Inferior parietal cortex (tissue), 1 donor: Measurements from ENCODE around the gene PPP3R1.

ENCODE experiments used
- DNase-seq: peaks from one replicate; pipeline ENCODE4 v3.0.0-alpha.2; 2016; ENCODE audit errors: extremely low spot score

The PPP3R1 gene, protein sequence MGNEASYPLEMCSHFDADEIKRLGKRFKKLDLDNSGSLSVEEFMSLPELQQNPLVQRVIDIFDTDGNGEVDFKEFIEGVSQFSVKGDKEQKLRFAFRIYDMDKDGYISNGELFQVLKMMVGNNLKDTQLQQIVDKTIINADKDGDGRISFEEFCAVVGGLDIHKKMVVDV

DNA sequence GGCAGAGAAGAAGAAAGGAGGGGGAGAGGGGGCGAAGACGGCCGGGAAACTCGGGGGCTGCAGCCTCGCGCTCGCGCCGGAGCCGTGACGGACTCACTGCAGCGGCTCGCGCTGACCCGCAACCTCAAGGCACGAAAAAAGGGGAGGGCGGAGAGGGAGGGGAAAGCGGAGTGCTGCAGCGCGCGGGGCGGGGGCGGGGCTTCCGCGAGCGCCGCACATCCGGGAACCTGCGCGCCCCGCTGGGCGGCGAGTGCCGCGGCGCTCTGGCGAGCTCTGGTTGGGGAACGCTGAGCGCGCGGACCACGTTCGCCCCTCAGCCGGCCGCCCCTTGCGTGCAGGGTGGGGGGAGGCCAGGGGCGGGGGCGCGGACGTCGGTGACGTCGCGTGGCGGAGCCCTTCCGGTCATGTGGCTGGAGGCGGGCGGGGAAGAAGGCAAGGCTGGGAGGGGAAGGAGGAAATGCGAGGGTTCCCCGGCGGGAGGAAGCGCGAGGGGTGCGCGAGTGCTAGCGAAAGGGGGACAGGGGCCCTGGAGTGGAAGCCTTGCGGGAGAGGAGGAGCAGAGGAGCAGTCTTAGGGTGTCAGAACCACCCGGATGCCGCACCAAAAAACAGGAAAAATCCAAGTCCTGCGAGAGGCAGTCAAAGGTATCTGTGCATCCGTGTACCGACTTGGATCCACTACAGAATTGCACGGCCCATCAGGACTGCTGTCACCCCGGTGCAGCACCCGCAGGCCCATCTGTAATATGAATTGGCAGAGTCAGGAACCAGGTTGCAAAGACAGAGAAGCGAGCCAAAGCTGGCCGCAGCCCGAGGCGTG is at the start of gene PPP3R1:
TSS of gene PPP3R1 (minus strand) at position 133 of the 819 bp plus-strand sequence. CDS start 405 bp downstream, outside the sequence.
- DNase-seq = peak; percentile 94

DNA sequence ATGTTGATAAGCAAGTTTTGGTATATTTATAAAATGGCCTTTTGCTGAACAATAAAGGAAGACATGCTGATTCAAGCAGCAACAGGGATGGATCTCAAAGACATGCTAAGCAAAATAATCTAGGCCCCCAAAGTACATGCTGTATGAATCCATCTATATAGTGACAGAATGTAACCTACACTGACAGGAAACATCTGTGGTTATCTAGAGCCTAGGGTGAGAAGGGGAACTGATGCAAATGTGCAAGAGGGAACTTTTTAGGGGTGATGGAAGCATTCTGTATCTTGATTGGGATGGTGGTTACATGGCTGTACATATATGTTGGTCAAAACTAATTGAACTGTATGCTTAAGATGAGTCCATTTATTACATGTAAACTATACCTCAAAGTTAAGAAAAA is 43.2 kb upstream of the PPP3R1 start:
- no peak for DNase-seq

DNA sequence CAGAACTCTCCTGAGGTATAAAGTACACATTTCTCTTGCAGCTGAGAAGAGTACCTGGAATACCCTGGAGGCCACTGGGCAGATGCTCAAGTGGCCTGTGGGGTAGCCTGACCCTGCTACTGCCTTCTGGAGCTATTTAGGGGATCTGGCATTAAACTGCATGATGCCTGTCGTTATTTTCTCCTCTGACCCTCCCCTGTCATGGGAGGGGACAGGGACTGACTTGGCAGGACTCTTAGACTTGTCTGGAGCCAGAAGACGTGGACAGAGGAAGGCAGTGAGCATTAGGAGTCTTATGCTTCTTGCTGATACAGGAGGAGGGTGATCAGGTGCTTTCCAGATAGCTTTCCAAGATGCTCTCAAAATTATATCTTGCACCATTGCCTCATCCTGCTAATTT is 42.6 kb upstream of the PPP3R1 start:
- DNase-seq = no peak

DNA sequence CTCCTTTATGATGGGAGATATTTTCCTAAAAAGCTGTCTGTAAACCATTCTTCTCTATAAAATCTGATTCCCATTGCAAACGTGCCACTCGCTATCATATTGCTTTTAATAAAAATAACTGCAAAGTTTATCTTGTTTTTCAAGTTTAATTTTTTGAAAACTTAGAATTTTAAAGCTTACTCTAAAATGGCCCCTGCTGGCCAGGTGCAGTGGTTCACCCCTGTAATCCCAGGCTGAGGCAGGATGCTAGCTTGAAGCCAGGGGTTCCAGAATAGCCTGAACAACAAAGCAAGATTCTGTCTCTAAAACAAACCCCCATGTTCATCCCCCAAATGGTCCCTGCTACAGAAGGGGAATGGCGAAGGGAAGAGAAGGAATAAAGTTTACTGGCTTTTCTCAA is 41.9 kb upstream of the PPP3R1 start:
- no peak for DNase-seq

DNA sequence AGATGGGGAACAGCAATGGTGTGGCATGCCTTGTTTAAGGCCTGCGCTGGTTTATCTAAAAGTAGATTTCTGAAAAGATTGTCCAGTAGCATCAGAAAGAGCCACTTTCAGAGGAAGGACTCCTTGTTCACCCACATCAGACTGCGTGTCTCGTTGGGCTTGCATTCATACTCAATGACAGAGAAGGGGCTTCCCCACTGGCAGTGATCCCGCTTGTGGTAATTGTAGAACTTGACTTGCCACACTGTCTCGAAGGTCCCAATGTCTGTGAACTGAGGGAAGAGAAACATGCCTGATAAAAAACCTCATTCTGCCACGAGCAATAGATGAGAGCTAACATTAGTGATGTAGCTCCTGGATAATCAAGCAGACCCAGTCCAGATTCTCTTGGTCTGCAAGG is 41.4 kb upstream of the PPP3R1 start:
- DNase-seq = no peak

DNA sequence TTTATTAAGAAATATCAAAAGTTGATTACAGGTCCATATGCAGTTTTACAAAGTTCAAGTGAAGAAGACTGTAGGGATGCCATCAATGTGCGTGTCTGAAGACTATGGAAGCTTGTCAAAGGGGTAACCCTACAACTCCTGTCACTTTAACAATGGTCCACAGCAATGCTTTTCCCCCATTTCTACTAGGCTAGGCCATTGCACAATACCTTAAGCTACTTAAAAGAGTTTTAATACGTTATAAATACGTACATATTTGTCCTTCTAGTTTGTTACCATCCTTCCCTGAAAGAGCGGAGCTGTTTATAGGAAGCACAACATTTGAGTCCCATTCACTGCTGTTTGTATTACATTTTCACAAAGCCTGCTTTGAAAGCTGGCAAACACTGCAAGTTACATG is 40.7 kb upstream of the PPP3R1 start:
- no peak for DNase-seq

DNA sequence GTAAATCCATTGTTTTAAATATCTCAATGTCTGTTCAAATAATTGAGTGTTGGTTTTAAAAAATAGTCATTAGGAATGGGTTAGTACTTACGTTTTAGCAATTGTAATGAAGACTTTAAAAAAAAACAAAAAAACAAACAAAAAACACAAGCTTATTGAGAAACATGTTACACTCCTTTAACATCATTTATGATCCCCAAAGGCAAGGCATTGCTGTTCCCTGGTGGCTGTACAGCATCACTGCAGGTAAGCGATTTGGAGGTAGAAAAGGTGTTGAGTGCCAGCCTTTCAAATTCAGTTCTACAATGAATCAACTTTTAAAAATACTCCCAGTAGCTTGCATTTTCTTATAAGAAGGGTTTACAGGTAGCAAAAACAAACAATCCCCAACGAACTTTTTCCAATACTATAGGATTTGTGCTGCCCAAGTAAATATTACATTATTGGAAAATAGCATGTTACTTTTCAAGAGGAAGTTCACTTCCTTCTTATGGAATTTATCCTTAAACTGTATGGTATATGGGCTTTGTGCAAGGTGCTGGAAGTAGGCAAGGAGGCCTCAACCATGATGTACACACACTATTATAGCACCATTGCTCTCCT is 39.9 kb upstream of the PPP3R1 start:
- no peak for DNase-seq

DNA sequence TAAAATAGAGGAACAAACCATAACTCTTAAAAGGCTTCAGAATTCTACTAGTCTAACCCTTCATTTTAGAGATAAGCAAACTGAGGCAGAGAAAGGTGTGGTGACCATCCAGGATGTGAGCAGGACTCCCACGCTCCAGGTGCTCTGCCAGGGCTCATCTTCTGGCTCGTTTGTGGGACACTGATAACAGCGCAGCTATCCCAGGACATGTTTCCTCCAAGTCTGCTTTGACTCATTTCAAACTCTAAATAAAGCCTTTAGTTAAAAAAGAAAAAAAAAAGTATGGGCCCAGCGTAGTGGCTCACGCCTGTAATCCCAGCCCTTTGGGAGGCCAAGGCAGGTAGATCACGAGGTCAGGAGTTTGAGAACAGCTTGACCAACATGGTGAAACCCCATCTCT is 39.0 kb upstream of the PPP3R1 start:
- DNase-seq = no peak

DNA sequence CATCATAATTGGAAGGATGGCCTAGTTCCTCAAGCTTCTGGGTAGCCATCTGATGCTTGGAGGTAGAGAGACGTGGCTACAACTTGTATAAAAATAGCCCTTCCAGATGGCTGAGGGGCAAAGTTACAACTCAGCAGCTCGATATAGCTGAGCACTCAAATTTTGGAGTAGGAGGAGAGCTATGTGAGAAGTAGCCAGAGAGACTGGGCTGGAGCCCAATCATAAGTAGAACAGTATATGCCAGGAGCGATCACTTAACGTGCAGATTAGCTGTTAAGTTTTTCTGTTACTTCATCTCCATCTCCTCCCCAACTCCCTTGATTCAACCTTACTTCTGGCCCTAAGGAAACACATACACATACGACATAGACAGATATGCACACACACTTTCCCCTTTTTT is 38.6 kb upstream of the PPP3R1 start:
- DNase-seq = peak; percentile 64

DNA sequence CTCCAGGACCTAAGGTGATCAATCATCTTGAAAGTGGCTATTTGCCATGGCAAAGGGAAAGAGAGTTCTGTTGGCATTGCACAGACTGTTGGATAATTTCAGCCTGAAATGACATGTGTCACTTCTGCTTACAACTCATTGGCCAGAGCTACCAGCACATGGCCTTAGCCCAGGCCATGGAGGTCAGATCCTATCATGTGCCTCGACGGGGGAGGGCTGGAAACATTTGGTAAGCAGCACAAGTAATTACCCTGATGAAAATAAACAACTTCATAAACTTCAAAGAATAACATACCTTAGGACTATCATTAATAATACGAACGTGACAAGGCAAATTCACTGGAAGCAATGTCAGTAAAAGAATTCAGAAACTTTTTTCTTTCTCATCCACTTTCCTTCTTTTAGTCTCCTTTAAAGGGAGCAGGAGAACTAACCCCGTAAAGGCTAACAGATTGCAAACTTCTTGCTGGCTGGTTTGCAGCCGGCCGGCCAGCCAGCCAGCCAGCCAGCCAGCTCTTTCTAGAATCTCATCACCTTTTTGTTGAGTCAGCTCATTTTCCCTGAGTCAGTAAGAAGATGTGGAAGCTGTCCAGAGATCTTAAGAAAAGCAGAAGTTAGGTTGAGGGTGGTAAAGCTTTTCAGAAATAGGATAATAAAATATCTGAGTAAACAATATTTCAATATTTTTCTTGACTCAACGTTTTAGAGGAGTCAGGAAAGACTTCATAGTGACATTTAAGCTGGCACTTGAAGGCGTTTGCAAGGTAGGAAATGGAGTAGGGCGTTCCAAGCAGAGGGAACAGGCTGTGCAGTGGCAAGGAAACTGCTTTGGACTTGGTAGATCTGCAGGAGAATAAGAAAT is 35.5 kb upstream of the PPP3R1 start:
- peak; percentile 69 for DNase-seq

DNA sequence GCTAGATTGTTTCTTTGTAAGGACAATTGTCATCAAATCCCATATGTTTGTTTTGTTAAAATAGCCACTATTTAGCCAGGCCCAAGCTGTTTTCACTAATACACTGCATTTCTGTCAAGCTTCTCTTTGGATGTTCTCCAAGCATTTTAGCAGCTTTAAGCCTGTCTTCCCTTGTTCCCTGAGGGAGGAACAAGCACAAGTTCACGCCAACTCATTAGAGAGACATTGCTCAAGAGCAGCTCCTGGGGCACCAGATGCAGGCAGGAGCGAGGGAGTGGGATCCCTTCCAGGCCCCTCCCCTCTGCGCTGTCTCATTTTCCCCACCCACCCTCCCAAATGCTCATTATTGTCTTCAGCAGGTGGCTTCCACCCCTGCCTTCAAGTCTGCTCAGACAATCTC is 32.6 kb upstream of the PPP3R1 start:
- DNase-seq = peak; percentile 71

DNA sequence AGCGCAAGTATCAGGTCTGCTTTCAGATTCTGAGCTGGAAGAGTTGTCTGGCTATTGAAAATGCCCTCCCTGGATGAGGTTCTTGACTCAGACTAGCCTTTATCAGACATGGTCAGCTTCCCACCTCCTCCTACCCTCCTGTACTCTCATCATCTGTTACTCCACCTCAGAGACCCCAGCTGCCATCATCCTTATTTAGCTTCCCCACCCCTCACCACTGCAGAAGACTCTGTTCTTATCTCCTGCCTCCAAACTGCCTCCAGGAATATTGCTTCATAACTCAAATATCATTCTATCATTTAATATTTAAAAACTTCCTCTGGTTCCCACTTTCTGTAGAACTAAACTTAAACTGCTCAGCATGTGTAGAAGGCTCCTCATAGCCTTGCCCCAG is 31.1 kb upstream of the PPP3R1 start:
- DNase-seq = no peak

DNA sequence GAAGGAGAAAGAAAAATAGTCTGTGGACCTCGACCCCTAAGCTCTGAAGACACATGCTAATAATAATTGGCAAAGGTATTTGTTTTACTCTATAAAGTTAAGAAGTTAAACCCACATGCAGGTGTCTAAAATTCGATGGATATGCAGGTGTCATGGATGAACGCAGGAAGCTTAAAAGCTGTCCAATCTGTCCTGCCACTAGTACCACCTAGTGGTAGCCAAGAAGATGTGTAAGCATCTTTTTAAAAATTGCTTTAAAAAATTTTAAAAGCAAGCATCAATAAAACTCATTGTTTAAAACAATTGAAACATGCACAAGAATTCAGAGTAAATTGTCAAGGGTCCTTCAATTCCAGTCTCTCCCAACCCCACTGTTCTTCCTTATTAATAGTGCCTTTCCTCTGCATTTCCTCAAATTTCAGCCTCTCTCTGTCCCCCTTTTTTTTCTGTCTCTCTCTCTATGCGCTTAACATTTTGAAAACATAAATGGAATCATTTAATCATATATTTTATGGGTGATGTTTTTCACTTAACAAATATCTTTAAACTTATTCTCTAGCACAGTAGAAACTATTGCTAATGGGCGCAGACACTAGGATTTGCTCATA is 30.6 kb upstream of the PPP3R1 start:
- DNase-seq = no peak

DNA sequence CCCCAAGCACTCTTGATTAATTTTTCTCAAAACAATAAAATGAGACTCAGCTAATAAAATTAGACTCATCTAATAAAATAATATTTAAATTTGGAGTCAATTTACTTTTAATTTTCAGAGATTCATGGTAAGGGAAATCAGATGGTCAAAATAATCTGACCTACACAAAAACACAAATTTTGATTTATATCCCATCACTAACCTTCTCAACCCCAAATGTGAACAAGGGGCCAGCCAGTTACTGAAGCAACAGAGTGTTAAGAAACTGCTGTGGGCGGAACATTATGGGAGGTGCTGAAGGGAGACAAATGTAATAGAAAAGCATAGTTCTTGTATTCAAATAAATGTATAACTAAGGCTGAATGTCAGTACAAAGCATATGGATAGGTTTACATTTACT is 28.5 kb upstream of the PPP3R1 start:
- DNase-seq = no peak

DNA sequence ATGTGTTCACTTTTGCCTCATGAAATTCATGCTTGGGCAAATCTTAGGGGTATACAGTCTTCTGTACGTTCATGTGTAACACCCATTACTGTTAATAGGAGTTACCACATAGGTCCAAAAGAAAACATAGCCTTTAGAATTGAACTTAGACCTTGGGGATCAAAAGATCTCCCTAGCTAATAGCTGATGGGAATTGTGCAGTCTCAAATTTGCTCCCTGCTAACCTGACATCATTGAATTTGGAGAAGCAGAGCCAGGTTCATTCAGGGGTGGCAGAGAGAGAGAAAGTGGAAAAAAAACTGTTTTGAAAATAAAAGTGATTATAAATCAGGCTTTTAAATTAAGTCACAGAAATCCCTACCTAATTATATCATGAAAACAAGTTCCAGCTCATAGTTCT is 28.0 kb upstream of the PPP3R1 start:
- no peak for DNase-seq

DNA sequence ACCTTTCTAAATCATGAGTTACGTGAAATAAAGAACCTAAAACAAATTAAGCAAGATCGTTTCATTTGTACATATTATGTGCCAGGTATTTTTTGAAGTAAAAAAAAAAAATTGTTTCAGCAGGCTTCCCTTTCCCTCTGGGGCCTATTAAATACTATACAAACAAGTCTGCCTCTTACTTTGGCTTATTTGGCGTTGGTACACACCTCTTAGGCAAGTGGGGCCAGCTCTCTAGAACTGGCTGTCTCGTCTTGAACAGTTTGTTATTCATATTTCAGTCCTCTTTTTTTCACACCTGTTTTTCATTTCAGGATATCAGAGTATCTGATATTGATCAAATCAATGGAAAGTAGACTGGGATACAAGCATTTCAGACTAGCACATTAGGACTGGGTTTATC is 27.4 kb upstream of the PPP3R1 start:
- no peak for DNase-seq

DNA sequence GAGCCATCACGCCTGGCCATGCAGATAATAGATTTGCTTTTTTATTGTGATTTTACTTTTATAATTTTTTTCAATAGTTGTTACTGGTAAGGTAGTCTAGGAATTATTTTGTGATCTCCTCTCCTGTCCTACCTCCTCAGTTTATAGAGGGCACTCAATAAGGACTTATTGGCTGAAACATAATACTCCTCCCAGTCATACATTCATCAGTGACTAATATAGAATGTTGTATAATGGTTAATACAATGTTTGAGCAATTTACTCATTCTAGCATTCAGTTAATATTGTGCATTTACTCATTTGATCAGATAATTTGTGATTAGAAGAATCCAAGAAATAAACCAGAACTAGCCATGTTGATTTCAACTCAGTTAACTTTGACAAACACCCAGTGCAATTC is 25.8 kb upstream of the PPP3R1 start:
- no peak for DNase-seq

DNA sequence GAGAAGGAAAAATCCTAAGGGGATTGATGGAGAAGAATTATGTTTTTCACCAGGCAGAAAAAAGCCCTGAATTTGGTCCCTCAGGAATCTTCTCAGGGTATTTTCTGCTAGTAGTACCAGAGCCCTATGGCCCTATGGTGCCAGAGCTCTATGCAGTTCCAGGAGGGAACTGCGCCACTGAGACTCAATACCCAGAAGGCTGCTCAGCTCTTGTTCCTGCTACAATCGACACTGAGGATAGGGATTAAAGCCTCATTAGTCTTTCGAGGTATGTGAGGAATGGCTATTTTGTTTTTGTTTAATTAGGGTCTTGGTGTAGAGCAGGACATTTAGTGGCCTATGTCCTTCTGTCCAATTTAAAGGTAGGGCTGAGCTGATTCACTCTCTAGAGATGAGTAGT is 21.7 kb upstream of the PPP3R1 start:
- DNase-seq = no peak

DNA sequence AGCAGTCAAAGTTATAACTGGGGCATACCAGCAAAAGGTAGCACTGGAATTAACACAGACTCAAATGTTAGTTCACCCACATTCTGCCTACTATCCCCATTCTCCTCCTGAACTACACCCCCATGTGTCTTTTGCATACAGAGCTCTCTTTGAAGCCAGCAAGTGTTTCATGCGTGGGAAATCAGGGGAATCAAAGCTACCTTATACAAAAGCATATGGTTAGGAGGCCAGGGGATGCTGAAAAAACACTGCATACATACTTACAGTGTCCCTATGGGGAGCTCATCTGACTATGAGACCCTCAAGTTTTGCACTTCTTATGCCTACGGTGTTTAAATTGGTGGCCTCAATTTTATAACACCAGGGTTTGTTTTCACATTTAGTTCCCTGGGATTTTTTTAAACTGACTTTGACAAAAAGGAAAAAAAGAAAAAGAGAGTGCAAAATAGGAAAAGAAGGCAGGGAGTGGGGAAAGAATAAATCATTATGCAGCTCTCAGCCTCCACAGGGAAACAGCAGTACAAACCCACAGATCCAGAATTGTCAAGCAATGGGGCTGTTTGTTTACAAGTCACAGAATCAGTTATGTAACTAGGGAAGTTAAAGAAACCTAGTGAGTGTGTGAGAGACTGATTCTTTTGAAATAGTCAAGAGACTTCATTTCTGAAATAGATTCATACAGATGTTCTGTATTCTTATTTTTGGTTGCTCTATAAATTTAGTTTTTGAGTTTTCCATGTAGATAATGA is 20.1 kb upstream of the PPP3R1 start:
- DNase-seq = peak; percentile 61

DNA sequence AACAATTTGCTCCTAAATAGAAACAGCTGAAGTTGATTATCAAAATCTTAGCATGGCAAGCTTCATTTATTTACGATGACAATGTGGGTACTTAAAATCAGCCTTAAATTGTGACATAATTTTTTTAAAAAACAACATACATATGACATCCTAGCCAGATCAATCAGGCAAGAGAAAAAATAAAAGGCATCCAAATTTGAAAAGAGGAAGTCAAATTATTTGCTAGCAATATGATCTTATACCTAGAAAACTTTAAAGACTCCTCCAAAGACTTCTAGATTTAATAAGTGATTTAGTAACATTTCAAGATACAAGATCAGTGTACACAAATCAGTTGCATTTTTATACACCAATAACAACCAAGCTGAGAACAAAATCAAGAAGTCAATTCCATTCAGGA is 14.3 kb upstream of the PPP3R1 start:
- DNase-seq = no peak

DNA sequence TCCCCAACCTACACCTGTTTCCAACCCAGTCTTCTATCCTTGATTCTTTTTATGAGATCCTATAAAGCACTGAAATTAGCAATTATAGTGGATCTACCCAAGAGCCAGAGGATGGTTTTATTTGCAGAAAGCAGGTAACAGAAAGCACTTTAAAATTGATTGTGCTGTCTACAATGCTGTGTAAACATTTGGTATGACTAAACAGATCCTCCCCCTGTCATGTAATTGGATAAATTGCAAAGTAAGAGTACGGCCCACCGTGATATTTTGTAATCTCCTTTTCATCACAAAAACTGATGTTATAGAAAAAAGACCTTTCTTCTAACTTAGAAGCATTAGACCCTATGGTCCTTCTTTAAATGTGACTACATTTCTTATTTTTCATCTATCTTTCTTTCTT is 11.3 kb upstream of the PPP3R1 start:
- DNase-seq = no peak
